SK-N-MC (cell line): ENCODE results near the gene MOGAT2.

Source experiments
- DNase-seq: peaks from one replicate; pipeline ENCODE4 v3.0.0-alpha.2; 2011; ENCODE audit warnings: low read depth, low spot score
- H3K27ac ChIP-seq: fragments of 200-600 bp; sonication (generic); 2 replicates; pipeline ENCODE4 v1.5.1; 2016; ENCODE audit warnings: mixed run types
- H3K36me3 ChIP-seq: fragments of 200-600 bp; sonication (generic); 2 replicates; pipeline ENCODE4 v1.6.1; 2017; ENCODE audit warnings: antibody characterized with exemption, low read length, mixed read lengths; ENCODE audit not compliant: insufficient read depth
- H3K4me3 ChIP-seq: fragments of 200-600 bp; sonication (generic); 2 replicates; pipeline ENCODE4 v1.5.1; 2016
- H3K9ac ChIP-seq: fragments of 200-600 bp; sonication (generic); 2 replicates; pipeline ENCODE4 v1.8.0; 2017; ENCODE audit warnings: mixed run types, mixed read lengths; ENCODE audit not compliant: insufficient read length
- H3K9me3 ChIP-seq: fragments of 200-600 bp; sonication (generic); 2 replicates; pipeline ENCODE4 v1.6.1; 2017; ENCODE audit warnings: low read depth, mild to moderate bottlenecking, antibody characterized with exemption, low read length, moderate library complexity, mixed read lengths
- EZH2 ChIP-seq: fragments of 200-600 bp; sonication (generic); IDR thresholded peaks from one replicate; pipeline ENCODE4 v1.6.1; 2017; ENCODE audit warnings: antibody characterized with exemption
- FOXP2 ChIP-seq: optimal IDR thresholded peaks from 2 replicates; pipeline ENCODE3; 2011; ENCODE audit warnings: mild to moderate bottlenecking, moderate library complexity; ENCODE audit not compliant: insufficient read depth; ENCODE audit errors: extremely low read length, control extremely low read depth
- POLR2AphosphoS5 ChIP-seq: IDR thresholded peaks from 2 replicates; pipeline ENCODE4 v1.6.1; 2012; ENCODE audit warnings: mild to moderate bottlenecking, low read depth, low read length, borderline replicate concordance

MOGAT2 gene

DNA sequence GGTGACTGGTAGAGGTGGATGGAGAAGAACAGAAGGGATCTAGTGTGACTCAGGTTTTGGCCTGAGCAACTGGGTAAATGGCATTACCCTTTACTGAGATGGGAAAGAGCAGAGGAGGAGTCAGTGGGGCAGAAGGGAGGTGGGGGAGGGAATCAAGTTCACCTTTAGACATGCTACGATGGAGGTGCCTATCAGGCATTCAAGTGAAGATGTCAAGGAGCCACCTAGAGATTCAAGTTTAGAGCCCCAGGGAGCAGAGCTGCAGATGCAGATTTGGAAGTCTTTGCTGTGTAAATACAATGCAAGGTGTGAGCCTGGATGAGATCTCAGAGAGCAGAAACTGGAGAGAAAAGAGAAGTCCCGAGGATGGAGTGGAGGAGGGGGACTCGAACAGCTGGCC, 979 bp upstream of the MOGAT2 start:
- no peak for DNase-seq
- Histone ChIP-seq H3K9me3 (no peaks in the 10 kb centered on the region), H3K27ac (no peak overlapping the region), H3K36me3 (no peaks in the 10 kb centered on the region), H3K9ac (no peak overlapping the region), H3K4me3 (no peak overlapping the region)
- TF ChIP-seq EZH2 (no peak), FOXP2 (no peak), POLR2AphosphoS5 (no peak)

DNA sequence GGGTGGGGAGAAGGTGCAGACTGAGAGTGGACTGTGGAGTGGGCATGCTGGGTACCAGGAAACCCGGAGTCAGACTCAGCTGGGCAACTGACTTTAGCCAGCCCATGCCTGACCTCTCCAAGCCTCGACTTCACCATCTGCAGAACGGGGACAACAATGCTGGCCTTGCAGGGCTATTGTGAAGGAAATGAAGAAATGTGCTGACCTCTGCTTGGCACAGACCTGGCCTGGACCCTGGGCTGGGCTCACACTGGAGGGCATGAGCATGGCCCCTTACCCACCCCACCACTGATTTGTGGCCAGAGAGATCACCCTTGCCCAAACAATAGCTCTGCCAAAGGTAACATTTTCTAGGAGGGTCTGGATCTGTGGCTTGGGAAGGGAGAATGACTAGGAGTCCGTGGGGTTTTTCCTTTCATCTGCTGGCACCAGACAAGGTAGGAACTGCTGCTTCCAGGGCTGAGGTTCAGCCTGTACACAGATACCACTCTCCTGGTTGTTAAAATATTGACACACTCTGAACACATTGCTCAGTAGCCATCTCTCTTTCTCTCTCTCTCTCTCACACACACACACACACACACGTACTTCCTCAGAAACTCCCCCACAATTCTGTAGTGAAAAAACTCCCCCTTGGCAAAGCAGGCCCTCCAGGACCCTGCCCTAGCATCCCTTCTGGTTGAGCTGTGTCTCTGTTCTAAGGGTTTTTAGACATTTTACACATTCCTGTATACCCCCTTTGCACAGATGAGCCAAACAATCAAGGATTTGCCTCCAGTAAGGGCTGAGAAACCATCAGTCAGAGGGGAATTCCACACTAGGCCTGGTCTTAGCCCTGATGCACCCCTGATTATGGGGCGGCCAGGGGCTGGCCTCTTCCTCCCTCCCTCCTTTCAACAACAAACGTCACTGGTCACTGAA, 1.0 kb downstream of the MOGAT2 start:
- Histone ChIP-seq H3K4me3 (no peak overlapping the region), H3K36me3 (no peaks in the 10 kb centered on the region), H3K9ac (no peak overlapping the region), H3K27ac (no peak overlapping the region), H3K9me3 (no peaks in the 10 kb centered on the region)
- no peak for DNase-seq
- TF ChIP-seq EZH2 (no peak), FOXP2 (no peak), POLR2AphosphoS5 (no peak)

DNA sequence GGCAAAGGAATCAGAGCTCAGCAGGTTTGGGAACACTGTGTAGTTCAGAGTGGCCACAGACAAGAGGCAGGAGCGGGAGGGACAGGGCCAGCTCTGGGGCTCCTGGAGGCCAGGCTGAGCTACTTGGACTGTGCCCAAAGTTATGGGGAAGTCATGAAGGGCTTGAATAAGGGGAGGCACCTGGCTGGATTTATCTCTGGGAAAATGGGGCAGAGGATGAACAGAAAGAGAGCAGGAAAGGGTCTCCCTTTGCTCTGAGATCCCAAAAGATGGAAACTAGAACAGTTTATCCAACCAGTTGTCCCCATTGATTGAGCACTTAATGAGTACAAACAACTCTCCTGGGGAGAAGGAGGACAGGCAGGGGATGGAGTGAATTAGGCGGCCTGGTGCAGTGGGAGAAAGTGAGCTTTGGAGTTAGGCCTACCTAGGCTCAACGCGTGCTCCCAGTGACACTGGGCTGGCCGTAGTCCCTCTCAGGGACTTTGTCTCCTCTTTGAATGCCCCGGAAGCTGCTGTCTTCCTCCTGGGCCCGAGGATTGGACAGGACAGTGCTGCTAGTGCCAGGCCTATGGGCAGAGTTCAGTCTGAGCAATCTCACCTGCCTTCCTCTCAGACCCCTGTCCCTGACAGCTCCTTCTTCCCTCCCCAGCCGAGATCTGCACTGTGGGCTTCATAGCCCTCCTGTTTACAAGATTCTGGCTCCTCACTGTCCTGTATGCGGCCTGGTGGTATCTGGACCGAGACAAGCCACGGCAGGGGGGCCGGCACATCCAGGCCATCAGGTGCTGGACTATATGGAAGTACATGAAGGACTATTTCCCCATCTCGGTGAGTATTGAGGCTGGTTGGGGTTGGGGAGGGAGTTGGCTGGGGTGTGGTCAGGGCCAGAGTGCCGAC, 2.0 kb downstream of the MOGAT2 start:
- Histone ChIP-seq H3K36me3 (no peaks in the 10 kb centered on the region), H3K9ac (no peak overlapping the region), H3K4me3 (no peak overlapping the region), H3K27ac (no peak overlapping the region), H3K9me3 (no peaks in the 10 kb centered on the region)
- DNase-seq: no peak
- TF ChIP-seq EZH2 (no peak), FOXP2 (no peak), POLR2AphosphoS5 (no peak)

DNA sequence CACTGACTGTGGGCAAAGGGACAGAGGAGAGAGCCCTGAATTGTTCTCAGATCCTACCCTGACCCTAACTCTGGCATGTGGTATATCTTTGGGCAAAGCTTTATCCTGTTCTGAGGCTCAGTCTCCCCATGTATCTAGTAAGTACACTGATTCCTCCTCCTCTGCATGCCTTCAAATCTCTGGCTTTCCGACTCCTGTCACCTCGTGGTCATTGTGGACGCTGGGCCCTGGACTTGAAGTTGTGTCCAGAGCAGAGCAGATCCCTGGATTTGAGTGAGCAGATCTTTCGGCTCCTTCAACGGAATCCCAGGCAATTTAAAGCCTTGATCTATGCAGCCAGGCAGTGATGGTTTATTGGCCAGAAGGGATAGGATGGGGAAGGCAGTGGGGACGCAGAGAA, 3.0 kb downstream of the MOGAT2 start:
- DNase-seq: no peak
- no peak overlapping the region for H3K9ac ChIP-seq
- no peak overlapping the region for H3K4me3 ChIP-seq
- no peaks in the 10 kb centered on the region for H3K9me3 ChIP-seq
- H3K36me3 ChIP-seq: no peaks in the 10 kb centered on the region
- TF ChIP-seq POLR2AphosphoS5 (no peak), FOXP2 (no peak), EZH2 (no peak)
- no peak overlapping the region for H3K27ac ChIP-seq

DNA sequence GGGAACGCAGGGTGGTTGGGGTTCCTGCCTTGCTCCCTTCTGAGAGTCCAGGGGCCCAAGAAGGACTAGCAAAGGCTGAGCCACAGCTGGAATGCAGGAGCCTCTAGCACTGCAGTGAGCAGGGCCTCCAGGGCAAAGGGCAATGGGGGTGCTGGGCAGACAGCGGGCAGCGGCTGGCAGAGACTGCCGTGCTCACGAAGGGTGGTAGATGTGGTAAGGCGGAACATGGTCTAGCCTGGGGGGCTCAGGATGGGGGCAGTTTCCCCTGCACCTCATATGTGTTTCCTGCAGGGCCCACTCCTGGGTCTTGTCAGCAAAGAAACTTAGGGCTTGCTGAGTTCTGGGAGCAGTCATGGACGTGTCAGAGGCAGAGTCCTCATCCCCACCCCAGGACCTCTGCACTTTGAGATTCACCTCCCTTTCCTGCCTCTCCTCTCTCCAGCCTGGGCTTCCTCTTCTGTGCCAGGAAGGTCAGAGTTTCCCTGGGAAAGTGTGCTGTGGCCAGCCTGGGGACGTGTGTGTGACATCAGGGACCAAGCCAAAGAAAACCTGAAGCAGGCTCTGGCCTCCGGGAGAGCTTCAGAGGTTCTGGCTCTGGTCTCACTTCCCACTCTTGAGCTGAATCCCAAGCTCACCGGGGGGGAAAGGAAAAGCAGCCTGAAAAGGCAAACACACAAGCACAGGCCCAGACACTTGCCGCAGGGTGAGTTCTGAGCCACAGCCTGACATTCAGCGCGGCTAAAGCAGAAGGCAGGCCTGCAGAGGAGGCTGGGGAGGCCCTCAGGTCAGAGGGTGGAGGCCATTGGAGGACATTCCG, 4.4 kb downstream of the MOGAT2 start:
- H3K36me3 ChIP-seq: no peaks in the 10 kb centered on the region
- TF ChIP-seq POLR2AphosphoS5 (no peak), FOXP2 (no peak), EZH2 (no peak)
- no peak overlapping the region for H3K27ac ChIP-seq
- no peak overlapping the region for H3K9ac ChIP-seq
- DNase-seq: no peak
- H3K4me3 ChIP-seq: no peak overlapping the region
- no peaks in the 10 kb centered on the region for H3K9me3 ChIP-seq

DNA sequence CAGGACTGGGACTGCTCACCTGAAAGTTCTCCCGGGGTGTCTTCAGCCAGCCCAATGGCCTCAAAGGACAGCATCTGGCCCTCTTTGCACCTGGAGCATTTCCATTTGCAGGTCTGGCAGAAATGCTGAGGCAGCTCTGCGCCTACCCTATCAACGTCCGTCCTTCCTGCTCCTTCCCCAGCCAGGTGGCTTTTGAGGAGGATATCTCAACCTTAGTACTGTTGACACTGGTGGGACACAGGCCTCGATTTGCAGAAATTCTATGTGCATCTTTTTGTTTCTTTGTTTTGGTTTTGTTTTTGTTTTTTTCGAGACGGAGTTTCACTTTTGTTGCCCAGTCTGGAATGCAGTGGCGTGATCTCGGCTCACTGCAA, 5.0 kb downstream of the MOGAT2 start:
- no peak overlapping the region for H3K4me3 ChIP-seq
- no peaks in the 10 kb centered on the region for H3K36me3 ChIP-seq
- no peak overlapping the region for H3K27ac ChIP-seq
- no peak for DNase-seq
- no peaks in the 10 kb centered on the region for H3K9me3 ChIP-seq
- no peak overlapping the region for H3K9ac ChIP-seq
- TF ChIP-seq EZH2: no peak
- TF ChIP-seq FOXP2: no peak
- TF ChIP-seq POLR2AphosphoS5: no peak

DNA sequence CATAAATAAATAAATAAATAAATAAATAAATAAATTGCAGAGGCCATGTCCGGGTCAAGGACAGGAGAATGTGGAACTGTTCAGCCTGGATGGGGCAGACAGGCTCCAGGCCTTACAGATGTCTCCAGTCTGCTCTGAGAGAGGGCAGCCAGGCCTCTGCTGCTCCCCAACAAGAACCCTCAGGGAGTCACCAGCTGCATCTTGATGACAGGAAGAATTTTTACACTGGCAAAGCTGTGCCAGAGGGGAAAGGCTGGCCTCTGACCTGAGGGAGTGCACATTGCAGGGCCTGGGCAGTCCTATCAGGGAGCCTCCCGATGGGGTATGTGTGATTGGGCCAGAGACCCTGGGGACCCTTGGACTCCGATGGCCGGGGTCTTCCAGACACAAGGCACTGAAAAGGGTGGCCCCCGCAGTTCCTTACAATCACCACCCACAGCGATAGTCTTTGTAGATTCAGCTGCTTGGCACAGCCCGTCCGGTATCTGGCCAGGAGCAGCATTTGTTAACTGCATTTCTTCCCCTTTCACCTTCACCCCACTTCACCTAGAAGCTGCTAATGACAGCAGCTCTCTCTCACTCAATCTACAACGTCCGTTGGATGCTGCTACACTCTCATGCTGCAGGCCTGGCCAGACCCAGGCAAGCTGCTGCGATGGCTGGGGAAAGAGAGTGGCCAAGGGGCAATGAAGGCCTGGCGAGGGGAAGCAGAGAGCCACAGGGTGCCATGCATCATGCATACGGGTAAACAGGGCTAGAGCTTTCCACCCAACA, 8.1 kb downstream of the MOGAT2 start:
- DNase-seq: no peak
- Histone ChIP-seq H3K27ac (no peak overlapping the region), H3K4me3 (no peak overlapping the region), H3K36me3 (no peaks in the 10 kb centered on the region), H3K9me3 (no peaks in the 10 kb centered on the region), H3K9ac (no peak overlapping the region)
- TF ChIP-seq FOXP2: no peak
- no peak for TF ChIP-seq POLR2AphosphoS5
- TF ChIP-seq EZH2: no peak

DNA sequence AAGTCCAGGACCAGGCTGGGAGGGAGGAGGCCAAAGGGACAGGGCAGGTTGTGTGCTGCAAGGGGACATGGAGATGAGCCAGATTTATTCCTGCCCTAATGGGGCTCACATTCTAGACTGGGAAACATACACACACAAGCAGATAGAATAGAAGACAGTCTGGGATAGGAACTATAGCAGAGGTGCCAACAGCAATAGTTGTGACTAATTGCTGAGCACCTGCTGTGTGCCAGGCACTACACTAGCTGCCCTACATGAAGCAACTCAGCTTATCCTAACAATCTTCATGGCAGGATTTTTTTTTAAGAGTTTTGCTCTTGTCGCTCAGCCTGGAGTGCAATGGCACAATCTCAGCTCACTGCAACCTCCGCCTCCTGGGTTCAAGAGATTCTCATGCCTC, 11.4 kb downstream of the MOGAT2 start:
- no peak overlapping the region for H3K9ac ChIP-seq
- no peak for DNase-seq
- H3K9me3 ChIP-seq: no peaks in the 10 kb centered on the region

More for the DNA sequence above, 11.4 kb downstream of the MOGAT2 start:
- Histone ChIP-seq H3K36me3 (no peaks in the 10 kb centered on the region), H3K27ac (no peak overlapping the region), H3K4me3 (no peak overlapping the region)
- no peak for TF ChIP-seq EZH2
